Measurements from ENCODE around the gene PSMD6.

- TF ChIP-seq CTCF (conservative IDR thresholded peaks at IDR 0.05) (no peak), ZFX (IDR thresholded peaks at IDR 0.05) (no peak)
These were observed 31.2 kb upstream of the PSMD6 start for GRCh38 chr3:64054488-64054887.

Data from C4-2B (cell line).